NCI-H1417 (cell line): ENCODE measurements around the gene PDGFB.

Experiments
- DNase-seq, 3 experiments: peaks; one replicate each; lab custom pipeline; 2025; lab: John Stamatoyannopoulos, UW

PDGFB gene

GRCh38 chr22:39244496-39245129 lies at the start of gene PDGFB:
Gene PDGFB (minus strand): TSS chr22:39244982. CDS start chr22:39243963, 1,019 bp downstream.
- DNase-seq = peak in 2 of 3 experiments; percentile 15 to 48

GRCh38 chr22:39293766-39294368 lies 49.1 kb upstream of the PDGFB start:
- no peak for DNase-seq

GRCh38 chr22:39292561-39293074 lies 47.8 kb upstream of the PDGFB start:
- DNase-seq = peak in 2 of 3 experiments; percentile 43 to 61

GRCh38 chr22:39292031-39292462 lies 47.3 kb upstream of the PDGFB start:
- DNase-seq = no peak

GRCh38 chr22:39291523-39291922 lies 46.7 kb upstream of the PDGFB start:
- DNase-seq = no peak

- DNase-seq = no peak
Observed at GRCh38 chr22:39290724-39291161, 46.0 kb upstream of the PDGFB start.

GRCh38 chr22:39289975-39290720 lies 45.4 kb upstream of the PDGFB start:
- DNase-seq = no peak

- no peak for DNase-seq
Observed at GRCh38 chr22:39289533-39289932, 44.8 kb upstream of the PDGFB start.

GRCh38 chr22:39288135-39288898 lies 43.5 kb upstream of the PDGFB start:
- no peak for DNase-seq

- DNase-seq = no peak
Observed at GRCh38 chr22:39287076-39287725, 42.4 kb upstream of the PDGFB start.

- no peak for DNase-seq
Observed at GRCh38 chr22:39284983-39285382, 40.2 kb upstream of the PDGFB start.

- no peak for DNase-seq
Observed at GRCh38 chr22:39284142-39284980, 39.6 kb upstream of the PDGFB start.

- DNase-seq = no peak
Observed at GRCh38 chr22:39283322-39284141, 38.8 kb upstream of the PDGFB start.

- DNase-seq = no peak
Observed at GRCh38 chr22:39282645-39283321, 38.0 kb upstream of the PDGFB start.

GRCh38 chr22:39281126-39281525 lies 36.3 kb upstream of the PDGFB start:
- DNase-seq = no peak

- no peak for DNase-seq
Observed at GRCh38 chr22:39280250-39280649, 35.5 kb upstream of the PDGFB start.

- no peak for DNase-seq
Observed at GRCh38 chr22:39279170-39279850, 34.5 kb upstream of the PDGFB start.

GRCh38 chr22:39278040-39278439 lies 33.3 kb upstream of the PDGFB start:
- DNase-seq = no peak
